ENCODE measurements around the gene BLACAT1.

DNA sequence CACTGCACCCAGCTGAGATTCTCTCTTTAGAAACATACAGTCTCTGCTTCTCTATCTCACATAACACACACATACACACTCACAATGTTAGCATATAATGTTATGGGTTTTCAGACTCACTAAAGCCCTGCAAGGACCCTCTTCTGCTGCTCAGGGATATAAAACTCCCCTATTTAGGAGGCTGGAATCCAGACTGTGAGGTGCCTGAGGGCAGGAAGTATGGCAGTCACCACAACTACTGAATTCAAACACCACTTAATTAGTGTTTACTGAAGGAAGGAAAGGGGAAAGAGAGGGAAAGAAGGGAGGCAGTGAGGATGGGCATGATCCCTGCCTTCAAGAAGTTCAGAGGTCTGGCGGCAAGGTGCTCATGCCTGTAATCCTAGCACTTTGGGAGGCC lies 40.8 kb upstream of the BLACAT1 start:
- TF ChIP-seq, protein P1, sequence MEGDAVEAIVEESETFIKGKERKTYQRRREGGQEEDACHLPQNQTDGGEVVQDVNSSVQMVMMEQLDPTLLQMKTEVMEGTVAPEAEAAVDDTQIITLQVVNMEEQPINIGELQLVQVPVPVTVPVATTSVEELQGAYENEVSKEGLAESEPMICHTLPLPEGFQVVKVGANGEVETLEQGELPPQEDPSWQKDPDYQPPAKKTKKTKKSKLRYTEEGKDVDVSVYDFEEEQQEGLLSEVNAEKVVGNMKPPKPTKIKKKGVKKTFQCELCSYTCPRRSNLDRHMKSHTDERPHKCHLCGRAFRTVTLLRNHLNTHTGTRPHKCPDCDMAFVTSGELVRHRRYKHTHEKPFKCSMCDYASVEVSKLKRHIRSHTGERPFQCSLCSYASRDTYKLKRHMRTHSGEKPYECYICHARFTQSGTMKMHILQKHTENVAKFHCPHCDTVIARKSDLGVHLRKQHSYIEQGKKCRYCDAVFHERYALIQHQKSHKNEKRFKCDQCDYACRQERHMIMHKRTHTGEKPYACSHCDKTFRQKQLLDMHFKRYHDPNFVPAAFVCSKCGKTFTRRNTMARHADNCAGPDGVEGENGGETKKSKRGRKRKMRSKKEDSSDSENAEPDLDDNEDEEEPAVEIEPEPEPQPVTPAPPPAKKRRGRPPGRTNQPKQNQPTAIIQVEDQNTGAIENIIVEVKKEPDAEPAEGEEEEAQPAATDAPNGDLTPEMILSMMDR (IDR thresholded peaks at IDR 0.05; ENCODE audit: borderline replicate concordance, extremely low read depth, low read length, poor library complexity, severe bottlenecking) = no peak
- no peak for TF ChIP-seq EZH2 (IDR thresholded peaks at IDR 0.05; ENCODE audit: borderline replicate concordance, low read depth, low read length, severe bottlenecking)
